GM12872 (cell line): ENCODE data around the gene FIGNL1.

Experiments used
- CTCF ChIP-seq: IDR thresholded peaks from 3 replicates; pipeline ENCODE4 v1.5.1; 2011; ENCODE audit warnings: low read depth, mild to moderate bottlenecking, low read length, moderate library complexity; ENCODE audit not compliant: insufficient read depth

Gene FIGNL1

GRCh38 chr7:50413561-50413960 lies 36.6 kb downstream of the FIGNL1 start:
- TF ChIP-seq CTCF, result no peak

GRCh38 chr7:50412973-50413372 lies 37.2 kb downstream of the FIGNL1 start:
- no peak for TF ChIP-seq CTCF

- no peak for TF ChIP-seq CTCF
Observed at GRCh38 chr7:50411332-50411731, 38.8 kb downstream of the FIGNL1 start.

- no peak for TF ChIP-seq CTCF
Observed at GRCh38 chr7:50409856-50410745, 40.0 kb downstream of the FIGNL1 start.

GRCh38 chr7:50406935-50407334 lies 43.2 kb downstream of the FIGNL1 start:
- no peak for TF ChIP-seq CTCF

- TF ChIP-seq CTCF, result no peak
Observed at GRCh38 chr7:50405221-50405620, 44.9 kb downstream of the FIGNL1 start.

- peak; percentile 43; the same call in 2 of the 3 replicates for TF ChIP-seq CTCF
Observed at GRCh38 chr7:50404392-50404791, 45.8 kb downstream of the FIGNL1 start.
